Skin of body (tissue), 2 donors: ENCODE data around the gene SPTSSA. TPM values are rescaled to one million over a fixed set of nuclear protein-coding genes. Genes with fewer than 3 reads are reported as not detected.
"Not testable (repeated sequence)": the region's sequence is repeated elsewhere in the genome, so short reads cannot be mapped to it uniquely, and the experiment has no call there.

Source experiments
- DNase-seq: peaks from one replicate; lab custom pipeline; 2025; lab: John Stamatoyannopoulos, UW
- total RNA-seq: library from RNA; depleted of rRNA; stranded (reverse); fragments of >200 nt; gene quantifications from one replicate; pipeline ENCODE4 v1.2.3, GENCODE V29; 2014

The SPTSSA gene
- total RNA-seq, 1 donor from 2014 or later, result 21.4 TPM

GRCh38 chr14:34428102-34428466 is 34.0 kb downstream of the SPTSSA start:
- not testable (repeated sequence) for DNase-seq

- no peak for DNase-seq
These were observed 35.4 kb downstream of the SPTSSA start for GRCh38 chr14:34426313-34427295.

GRCh38 chr14:34425095-34425851 is 36.8 kb downstream of the SPTSSA start:
- no peak for DNase-seq

- no peak for DNase-seq
These were observed 37.6 kb downstream of the SPTSSA start for GRCh38 chr14:34424488-34424887.

GRCh38 chr14:34423445-34423844 is 38.6 kb downstream of the SPTSSA start:
- no peak for DNase-seq

GRCh38 chr14:34420547-34421150 is 41.4 kb downstream of the SPTSSA start:
- DNase-seq, result no peak

- no peak for DNase-seq
These were observed 52.3 kb downstream of the SPTSSA start for GRCh38 chr14:34409721-34410120.

- no peak for DNase-seq
These were observed 54.1 kb downstream of the SPTSSA start for GRCh38 chr14:34407951-34408350.

GRCh38 chr14:34404416-34404815 is 57.6 kb downstream of the SPTSSA start:
- no peak for DNase-seq

- DNase-seq, result no peak
These were observed 58.4 kb downstream of the SPTSSA start for GRCh38 chr14:34403646-34404045.

- no peak for DNase-seq
These were observed 64.0 kb downstream of the SPTSSA start for GRCh38 chr14:34398024-34398423.

GRCh38 chr14:34387974-34388516 is 74.0 kb downstream of the SPTSSA start:
- DNase-seq, result no peak

GRCh38 chr14:34386865-34387485 is 75.1 kb downstream of the SPTSSA start:
- no peak for DNase-seq

GRCh38 chr14:34385881-34386280 is 76.2 kb downstream of the SPTSSA start:
- not testable (repeated sequence) for DNase-seq

GRCh38 chr14:34383839-34384238 is 78.2 kb downstream of the SPTSSA start:
- DNase-seq, result no peak

Other genes with a start within 250 kb of the SPTSSA start
- gene EAPP, start 77.5 kb upstream of the SPTSSA start, total RNA-seq, result 61.6 TPM
- 81.2 TPM for gene SNX6, start 167.9 kb upstream of the SPTSSA start, total RNA-seq